Body of pancreas (tissue), 4 donors: ENCODE measurements around the gene PRMT5. TPM values are rescaled to one million over a fixed set of nuclear protein-coding genes. Genes with fewer than 3 reads are reported as not detected.

Experiments used
- ATAC-seq: fragments of 150-250 bp; one replicate; pipeline ENCODE4 v1.9.1; 2016
- DNase-seq, 4 donors: peaks; one replicate each; pipeline ENCODE4 v3.0.0-alpha.2; 2019
- H3K27ac ChIP-seq, 4 donors: fragments of 200-600 bp; sonication (generic); 1 replicate in 3 of 4; 2 replicates in 1 of 4; pipeline versions ENCODE4 v1.5.1 to v1.6.1; 2016 to 2019; ENCODE audit warnings: mild to moderate bottlenecking in 1 of 4, mixed read lengths in 1 of 4, moderate library complexity in 1 of 4
- H3K27me3 ChIP-seq, 2 donors: fragments of 200-600 bp; sonication (generic); one replicate each; pipeline ENCODE4 v1.6.0; 2016; ENCODE audit warnings: mild to moderate bottlenecking in 1 of 2
- H3K36me3 ChIP-seq, 2 donors: fragments of 200-600 bp; sonication (generic); replicated peaks in 1 of 2; 2 replicates each; pipeline ENCODE4 v1.5.1; 2016; ENCODE audit warnings: low read depth in 2 of 2; ENCODE audit not compliant: insufficient read depth in 1 of 2
- H3K4me1 ChIP-seq: fragments of 200-600 bp; sonication (generic); one replicate; pipeline ENCODE4 v1.6.0; 2016
- H3K4me3 ChIP-seq, 2 donors: fragments of 200-600 bp; sonication (generic); 1 replicate in 1 of 2; 2 replicates in 1 of 2; pipeline ENCODE4 v1.5.1; 2016 to 2019
- H3K9me3 ChIP-seq, 3 donors: fragments of 200-600 bp; sonication (generic); 1 replicate in 2 of 3; 2 replicates in 1 of 3; pipeline ENCODE4 v1.5.1; 2016
- CTCF ChIP-seq, 7 experiments: fragments of 450-650 bp in 4 of 7; fragments of 200-600 bp in 3 of 7; sonication (generic) in 3 of 7; IDR thresholded peaks; one replicate each; pipeline ENCODE4 v1.5.1; 2016 to 2019; ENCODE audit warnings: antibody characterized with exemption in 7 of 7
- POLR2A ChIP-seq, 3 donors: fragments of 450-650 bp; IDR thresholded peaks; one replicate each; pipeline ENCODE4 v1.6.1; 2016; ENCODE audit warnings: antibody characterized with exemption in 3 of 3, mild to moderate bottlenecking in 2 of 3
- WGBS, 2 donors: methylation state at CpG; one replicate each; pipeline ENCODE4 v1.1.5; 2017; 5-methylcytosine and 5-hydroxymethylcytosine counted together
- intact Hi-C: fragments of 100-400 bp; cut with DNase I; formaldehyde crosslinking; loops from one replicate; pipeline ENCODE4 v1.15.1; 2023
- total RNA-seq, 2 donors: library from RNA; depleted of rRNA; stranded (reverse); fragments of >200 nt; gene quantifications; one replicate each; pipeline ENCODE4 v1.1.0, GENCODE V29; 2016

Gene PRMT5
- total RNA-seq, 2 donors from 2014 or later: 36.1 to 40.2 TPM

DNA sequence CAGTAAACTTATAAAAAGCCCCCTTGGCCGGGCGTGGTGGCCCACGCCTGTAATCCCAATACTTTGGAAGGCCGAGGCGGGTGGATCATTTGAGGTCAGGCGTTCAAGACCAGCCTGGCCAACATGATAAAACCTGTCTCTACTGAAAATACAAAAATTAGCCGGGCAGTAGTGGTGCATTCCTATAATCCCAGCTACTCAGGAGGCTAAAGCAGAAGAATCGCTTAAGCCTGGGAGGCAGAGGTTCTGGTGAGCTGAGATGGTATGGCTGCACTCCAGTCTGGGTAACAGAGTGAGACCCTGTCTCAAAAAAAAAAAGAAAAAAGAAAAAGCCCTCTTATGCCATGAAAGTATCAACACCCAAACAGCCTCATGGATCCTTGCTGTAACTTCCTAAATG, 3.7 kb downstream of the PRMT5 start:
- no peaks in the 10 kb centered on the region for H3K27me3 ChIP-seq
- H3K4me3 ChIP-seq: no peak overlapping the region
- DNase-seq (no peak), ATAC-seq (no peak)
- peaks cover 0 to 30% of the 10 kb centered on the region in 2 donors for H3K36me3 ChIP-seq
- intact Hi-C loops: no loop called here
- WGBS, 2 donors: 92 to 94% methylated on average over 3 to 8 of the region's 8 CpGs
- peaks cover 24% of the 10 kb centered on the region for H3K4me1 ChIP-seq
- no peaks in the 10 kb centered on the region for H3K9me3 ChIP-seq
- TF ChIP-seq CTCF (IDR thresholded peaks at IDR 0.05): no peak
- TF ChIP-seq POLR2A (IDR thresholded peaks at IDR 0.05): no peak
- no peak overlapping the region for H3K27ac ChIP-seq

- Histone ChIP-seq H3K4me3 (no peak overlapping the region), H3K27me3 (no peaks in the 10 kb centered on the region), H3K27ac (no peak overlapping the region), H3K36me3 (peaks cover 0 to 30% of the 10 kb centered on the region in 2 donors), H3K9me3 (no peaks in the 10 kb centered on the region), H3K4me1 (peaks cover 20% of the 10 kb centered on the region)
- WGBS, 2 donors: 93% methylated on average over 5 of the region's 5 CpGs
- intact Hi-C loops: no loop called here
- TF ChIP-seq CTCF (IDR thresholded peaks at IDR 0.05): no peak
- no peak for TF ChIP-seq POLR2A (IDR thresholded peaks at IDR 0.05)
- ATAC-seq (no peak), DNase-seq (no peak)
Measured at GRCh38 chr14:22923746-22924145, 5.4 kb downstream of the PRMT5 start.

- peaks cover 14% of the 10 kb centered on the region for H3K4me1 ChIP-seq
- peaks cover 0 to 30% of the 10 kb centered on the region in 2 donors for H3K36me3 ChIP-seq
- no peak overlapping the region for H3K4me3 ChIP-seq
- H3K27me3 ChIP-seq: no peaks in the 10 kb centered on the region
- H3K9me3 ChIP-seq: no peaks in the 10 kb centered on the region
- DNase-seq (no peak), ATAC-seq (no peak)
- 76 to 92% methylated on average over 1 to 2 of the region's 2 CpGs for WGBS, 2 donors
- H3K27ac ChIP-seq: no peak overlapping the region
- no peak for TF ChIP-seq CTCF (IDR thresholded peaks at IDR 0.05)
- TF ChIP-seq POLR2A (IDR thresholded peaks at IDR 0.05): no peak
- intact Hi-C loops: no loop called here
Measured at GRCh38 chr14:22922294-22922693, 6.9 kb downstream of the PRMT5 start.

DNA sequence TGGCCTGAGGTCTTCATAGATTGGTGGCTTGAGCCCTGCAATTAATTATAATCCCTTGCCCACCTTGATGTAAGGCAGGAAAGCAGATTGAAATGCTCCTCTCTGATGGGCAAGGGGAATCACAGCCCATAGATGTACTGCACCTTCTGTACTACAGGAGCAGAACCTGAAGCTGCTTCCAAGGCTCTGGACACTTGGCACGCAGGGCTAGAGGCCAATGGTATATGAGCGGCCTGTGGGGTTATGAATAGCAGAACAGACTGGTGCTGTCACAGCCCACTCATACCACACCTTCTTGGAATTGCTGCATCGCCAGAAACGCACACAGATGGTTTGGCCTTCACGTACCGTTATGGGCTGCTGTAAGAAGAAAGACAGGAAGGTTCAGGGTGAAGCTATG, 8.5 kb downstream of the PRMT5 start:
- Histone ChIP-seq H3K4me1 (peaks cover 21% of the 10 kb centered on the region), H3K4me3 (no peak overlapping the region), H3K36me3 (peaks cover 0 to 30% of the 10 kb centered on the region in 2 donors), H3K27me3 (no peaks in the 10 kb centered on the region), H3K27ac (no peak overlapping the region), H3K9me3 (no peaks in the 10 kb centered on the region)
- TF ChIP-seq POLR2A (IDR thresholded peaks at IDR 0.05) (no peak), CTCF (IDR thresholded peaks at IDR 0.05) (no peak)
- no peak for DNase-seq
- ATAC-seq: no peak
- intact Hi-C loops: no loop called here
- WGBS, 2 donors: 86% methylated on average over 6 of the region's 6 CpGs

GRCh38 chr14:22919601-22919921, 9.6 kb downstream of the PRMT5 start:
- DNase-seq: no peak
- Histone ChIP-seq H3K9me3 (no peaks in the 10 kb centered on the region), H3K27me3 (no peaks in the 10 kb centered on the region), H3K4me3 (no peak overlapping the region), H3K4me1 (peaks cover 21% of the 10 kb centered on the region), H3K27ac (peak overlapping the region; percentile 56 to 99 (median 78)), H3K36me3 (peaks cover 0 to 27% of the 10 kb centered on the region in 2 donors)
- no peak for ATAC-seq
- intact Hi-C loops: no loop called here
- 5 to 7% methylated on average over 9 to 10 of the region's 10 CpGs for WGBS, 2 donors
- TF ChIP-seq POLR2A (IDR thresholded peaks at IDR 0.05) (no peak), CTCF (IDR thresholded peaks at IDR 0.05) (no peak)
